ENCODE results near the gene UBIAD1.

- no peak for TF ChIP-seq TAF1 (IDR thresholded peaks at IDR 0.05; ENCODE audit: borderline replicate concordance, low read depth, low read length)
- TF ChIP-seq POLR2AphosphoS5 (IDR thresholded peaks at IDR 0.05; ENCODE audit: low read depth, low read length) = no peak
- no peak for TF ChIP-seq POLR2A (IDR thresholded peaks at IDR 0.05; ENCODE audit: low read depth, low read length)
Measured at GRCh38 chr1:11321656-11322491, 48.9 kb downstream of the UBIAD1 start.
